Loucy (cell line): ENCODE data around the gene DAB1.

ENCODE experiments used
- H2AFZ ChIP-seq: fragments of 200-600 bp; sonication (generic); 2 replicates; pipeline ENCODE4 v1.6.0; 2016; ENCODE audit warnings: antibody characterized with exemption, mild to moderate bottlenecking, low read length, moderate library complexity
- H3F3A ChIP-seq: fragments of 200-600 bp; 2 replicates; pipeline ENCODE4 v1.6.0; 2016; ENCODE audit warnings: antibody characterized with exemption, low read depth, mild to moderate bottlenecking
- H3K27me3 ChIP-seq: fragments of 200-600 bp; sonication (generic); 2 replicates; pipeline ENCODE4 v1.6.1; 2014; ENCODE audit warnings: low read length, mild to moderate bottlenecking; ENCODE audit not compliant: insufficient read depth, poor library complexity, severe bottlenecking
- H3K36me3 ChIP-seq: fragments of 200-600 bp; sonication (generic); 2 replicates; pipeline ENCODE4 v1.6.1; 2016; ENCODE audit warnings: low read length; ENCODE audit not compliant: insufficient read depth
- H3K4me1 ChIP-seq: fragments of 200-600 bp; sonication (generic); 2 replicates; pipeline ENCODE4 v1.5.1; 2014; ENCODE audit warnings: low read length, mild to moderate bottlenecking; ENCODE audit not compliant: insufficient read depth, poor library complexity, severe bottlenecking
- H3K4me2 ChIP-seq: fragments of 200-600 bp; sonication (generic); 2 replicates; pipeline ENCODE4 v1.6.0; 2014; ENCODE audit warnings: antibody characterized with exemption, low read length, low read depth, mild to moderate bottlenecking; ENCODE audit not compliant: poor library complexity, severe bottlenecking
- H3K4me3 ChIP-seq: fragments of 200-600 bp; sonication (generic); 2 replicates; pipeline ENCODE4 v1.5.1; 2014; ENCODE audit warnings: low read length, mild to moderate bottlenecking, mixed read lengths; ENCODE audit not compliant: poor library complexity, severe bottlenecking
- H3K79me2 ChIP-seq: fragments of 200-600 bp; sonication (generic); 2 replicates; pipeline ENCODE4 v1.6.1; 2014; ENCODE audit warnings: low read length; ENCODE audit not compliant: insufficient read depth
- H3K9ac ChIP-seq: fragments of 200-600 bp; sonication (generic); 2 replicates; pipeline ENCODE4 v1.6.0; 2014; ENCODE audit warnings: mild to moderate bottlenecking, low read depth, low read length, moderate library complexity; ENCODE audit not compliant: poor library complexity, severe bottlenecking
- H3K9me2 ChIP-seq: fragments of 200-600 bp; sonication (generic); replicated peaks from 2 replicates; pipeline ENCODE4 v1.6.1; 2016; ENCODE audit warnings: low read depth, low read length, mixed read lengths
- H3K9me3 ChIP-seq: fragments of 200-600 bp; sonication (generic); 2 replicates; pipeline ENCODE4 v1.6.1; 2014; ENCODE audit warnings: mild to moderate bottlenecking, antibody characterized with exemption, low read length, low read depth; ENCODE audit not compliant: insufficient read depth
- H4K20me1 ChIP-seq: fragments of 200-600 bp; sonication (generic); 2 replicates; pipeline ENCODE4 v1.6.0; 2014; ENCODE audit warnings: antibody characterized with exemption, low read length, mild to moderate bottlenecking; ENCODE audit not compliant: insufficient read depth, poor library complexity, severe bottlenecking
- CTCF ChIP-seq: fragments of 200-600 bp; sonication (generic); conservative IDR thresholded peaks from 2 replicates; pipeline ENCODE4 v1.5.1; 2014; ENCODE audit warnings: mild to moderate bottlenecking, antibody characterized with exemption, low read length
- EZH2phosphoT487 ChIP-seq: fragments of 200-600 bp; IDR thresholded peaks from 2 replicates; pipeline ENCODE4 v1.6.1; 2018; ENCODE audit warnings: antibody characterized with exemption, mild to moderate bottlenecking, moderate library complexity, borderline replicate concordance

DAB1 gene

GRCh38 chr1:57167997-57168396, 255.9 kb downstream of the DAB1 start:
- TF ChIP-seq CTCF (no peak), EZH2phosphoT487 (no peak)
- Histone ChIP-seq H3K9me3 (no peaks in the 10 kb centered on the region), H3K27me3 (no peaks in the 10 kb centered on the region), H3K36me3 (no peaks in the 10 kb centered on the region), H3K9ac (no peak overlapping the region), H3K9me2 (no peaks in the 10 kb centered on the region), H3K79me2 (no peaks in the 10 kb centered on the region), H3F3A (no peaks in the 10 kb centered on the region), H2AFZ (no peak overlapping the region), H4K20me1 (no peaks in the 10 kb centered on the region), H3K4me1 (no peaks in the 10 kb centered on the region), H3K4me3 (no peak overlapping the region), H3K4me2 (no peak overlapping the region)

GRCh38 chr1:57165546-57165945, 258.3 kb downstream of the DAB1 start:
- no peak overlapping the region for H3K4me2 ChIP-seq
- H2AFZ ChIP-seq: no peak overlapping the region
- no peaks in the 10 kb centered on the region for H3F3A ChIP-seq
- no peaks in the 10 kb centered on the region for H3K4me1 ChIP-seq
- TF ChIP-seq CTCF (no peak), EZH2phosphoT487 (no peak)
- H3K4me3 ChIP-seq: no peak overlapping the region
- no peaks in the 10 kb centered on the region for H3K9me2 ChIP-seq
- no peaks in the 10 kb centered on the region for H3K79me2 ChIP-seq
- H3K36me3 ChIP-seq: no peaks in the 10 kb centered on the region
- no peak overlapping the region for H3K9ac ChIP-seq
- H3K9me3 ChIP-seq: no peaks in the 10 kb centered on the region
- no peaks in the 10 kb centered on the region for H3K27me3 ChIP-seq
- no peaks in the 10 kb centered on the region for H4K20me1 ChIP-seq

- H3K79me2 ChIP-seq: no peaks in the 10 kb centered on the region
- H3K9me2 ChIP-seq: no peaks in the 10 kb centered on the region
- H3K36me3 ChIP-seq: no peaks in the 10 kb centered on the region
- H3K4me1 ChIP-seq: no peaks in the 10 kb centered on the region
- no peak overlapping the region for H3K4me3 ChIP-seq
- H3K27me3 ChIP-seq: no peaks in the 10 kb centered on the region
- no peaks in the 10 kb centered on the region for H3K9me3 ChIP-seq
- H2AFZ ChIP-seq: no peak overlapping the region
- H3K4me2 ChIP-seq: no peak overlapping the region
- TF ChIP-seq CTCF (no peak), EZH2phosphoT487 (no peak)
- no peak overlapping the region for H3K9ac ChIP-seq
- H3F3A ChIP-seq: no peaks in the 10 kb centered on the region
- H4K20me1 ChIP-seq: no peaks in the 10 kb centered on the region
These were observed 259.3 kb downstream of the DAB1 start for GRCh38 chr1:57164584-57164983.
